ENCODE measurements around the gene SSR1. TPM values are rescaled to one million over a fixed set of nuclear protein-coding genes. Genes with fewer than 3 reads are reported as not detected.
"Not testable (repeated sequence)": the region's sequence is repeated elsewhere in the genome, so short reads cannot be mapped to it uniquely, and the experiment has no call there.

The SSR1 gene
- total RNA-seq, 8 experiments from 2014 or later: 41.8 to 100 (median 62.0) TPM

GRCh38 chr6:7334685-7335084 is 21.7 kb upstream of the SSR1 start:
- Histone ChIP-seq H3K4me1 (replicated peaks in 1 of 2) (no peaks in the 10 kb centered on the region), H3K4me3 (no peak overlapping the region), H3K27ac (no peak overlapping the region)
- ATAC-seq (replicated peaks in 6 of 8): no peak
- in situ Hi-C loops (cut with MboI; ENCODE audit: low pct_unique_long_range_greater_than_20kb in 2 of 9, low sequenced_read_pairs in 9 of 9, unreplicated experiment in 9 of 9): no loop called here
- 0 to 100% (median 82%) methylated on average over 1 to 3 of the region's 3 CpGs; no CpG with 5 or more reads in 3 of the 10 experiments for WGBS, 10 experiments

- ATAC-seq (replicated peaks in 6 of 8): no peak
- Histone ChIP-seq H3K27ac (no peak overlapping the region), H3K4me3 (no peak overlapping the region), H3K4me1 (replicated peaks in 1 of 2) (no peaks in the 10 kb centered on the region)
- WGBS, 10 experiments: 43 to 91% (median 82%) methylated on average over 1 to 8 of the region's 8 CpGs; no CpG with 5 or more reads in 1 of the 10 experiments
- in situ Hi-C loops (cut with MboI; ENCODE audit: low pct_unique_long_range_greater_than_20kb in 2 of 9, low sequenced_read_pairs in 9 of 9, unreplicated experiment in 9 of 9): no loop called here
Observed at GRCh38 chr6:7332090-7332745, 19.2 kb upstream of the SSR1 start.

GRCh38 chr6:7331452-7331851 is 18.5 kb upstream of the SSR1 start:
- 20 to 100% (median 83%) methylated on average over 1 to 6 of the region's 7 CpGs; no CpG with 5 or more reads in 4 of the 10 experiments for WGBS, 10 experiments
- ATAC-seq (replicated peaks in 6 of 8): no peak
- no peak overlapping the region for H3K4me3 ChIP-seq
- H3K4me1 ChIP-seq (replicated peaks in 1 of 2): no peaks in the 10 kb centered on the region
- H3K27ac ChIP-seq: no peak overlapping the region
- in situ Hi-C loops (cut with MboI; ENCODE audit: low pct_unique_long_range_greater_than_20kb in 2 of 9, low sequenced_read_pairs in 9 of 9, unreplicated experiment in 9 of 9): no loop called here

GRCh38 chr6:7328243-7328642 is 15.2 kb upstream of the SSR1 start:
- no peak overlapping the region for H3K27ac ChIP-seq
- no peak for ATAC-seq (replicated peaks in 6 of 8)
- 25 to 100% (median 71%) methylated on average over 1 to 2 of the region's 2 CpGs; no CpG with 5 or more reads in 1 of the 10 experiments for WGBS, 10 experiments
- no peak overlapping the region for H3K4me3 ChIP-seq
- in situ Hi-C loops (cut with MboI; ENCODE audit: low pct_unique_long_range_greater_than_20kb in 2 of 9, low sequenced_read_pairs in 9 of 9, unreplicated experiment in 9 of 9): no loop called here
- no peaks in the 10 kb centered on the region for H3K4me1 ChIP-seq (replicated peaks in 1 of 2)

GRCh38 chr6:7325750-7326149 is 12.8 kb upstream of the SSR1 start:
- 33 to 94% (median 80%) methylated on average over 1 to 3 of the region's 3 CpGs; no CpG with 5 or more reads in 7 of the 10 experiments for WGBS, 10 experiments
- no peaks in the 10 kb centered on the region for H3K4me1 ChIP-seq (replicated peaks in 1 of 2)
- ATAC-seq (replicated peaks in 6 of 8): no peak
- H3K4me3 ChIP-seq: no peak overlapping the region
- in situ Hi-C loops (cut with MboI; ENCODE audit: low pct_unique_long_range_greater_than_20kb in 2 of 9, low sequenced_read_pairs in 9 of 9, unreplicated experiment in 9 of 9): no loop called here
- H3K27ac ChIP-seq: no peak overlapping the region

- in situ Hi-C loops (cut with MboI; ENCODE audit: low pct_unique_long_range_greater_than_20kb in 2 of 9, low sequenced_read_pairs in 9 of 9, unreplicated experiment in 9 of 9): no loop called here
- no peaks in the 10 kb centered on the region for H3K4me1 ChIP-seq (replicated peaks in 1 of 2)
- 47 to 97% (median 85%) methylated on average over 3 to 7 of the region's 7 CpGs for WGBS, 10 experiments
- no peak overlapping the region for H3K4me3 ChIP-seq
- ATAC-seq (replicated peaks in 6 of 8): no peak
- no peak overlapping the region for H3K27ac ChIP-seq
Observed at GRCh38 chr6:7324520-7324919, 11.5 kb upstream of the SSR1 start.

- no peak overlapping the region for H3K4me3 ChIP-seq
- no peak overlapping the region for H3K27ac ChIP-seq
- H3K4me1 ChIP-seq (replicated peaks in 1 of 2): no peaks in the 10 kb centered on the region
- in situ Hi-C loops (cut with MboI; ENCODE audit: low pct_unique_long_range_greater_than_20kb in 2 of 9, low sequenced_read_pairs in 9 of 9, unreplicated experiment in 9 of 9): no loop called here
- ATAC-seq (replicated peaks in 6 of 8): no peak
Observed at GRCh38 chr6:7323074-7323473, 10.1 kb upstream of the SSR1 start.

- H3K4me3 ChIP-seq; ATAC-seq (replicated peaks in 6 of 8); H3K4me1 ChIP-seq (replicated peaks in 1 of 2); H3K27ac ChIP-seq; in situ Hi-C loops (cut with MboI; ENCODE audit: low pct_unique_long_range_greater_than_20kb in 2 of 9, low sequenced_read_pairs in 9 of 9, unreplicated experiment in 9 of 9): not testable (repeated sequence)
- 45 to 100% (median 91%) methylated on average over 2 to 4 of the region's 6 CpGs; no CpG with 5 or more reads in 3 of the 10 experiments for WGBS, 10 experiments
Observed at GRCh38 chr6:7321866-7322265, 8.9 kb upstream of the SSR1 start.

GRCh38 chr6:7319406-7319805 is 6.4 kb upstream of the SSR1 start:
- H3K4me3 ChIP-seq; H3K4me1 ChIP-seq (replicated peaks in 1 of 2); in situ Hi-C loops (cut with MboI; ENCODE audit: low pct_unique_long_range_greater_than_20kb in 2 of 9, low sequenced_read_pairs in 9 of 9, unreplicated experiment in 9 of 9); ATAC-seq (replicated peaks in 6 of 8); H3K27ac ChIP-seq: not testable (repeated sequence)
- 40 to 100% (median 80%) methylated on average over 1 to 2 of the region's 2 CpGs; no CpG with 5 or more reads in 3 of the 10 experiments for WGBS, 10 experiments

GRCh38 chr6:7317538-7317937 is 4.5 kb upstream of the SSR1 start:
- ATAC-seq (replicated peaks in 6 of 8): no peak
- Histone ChIP-seq H3K27ac (no peak overlapping the region), H3K4me3 (no peak overlapping the region), H3K4me1 (replicated peaks in 1 of 2) (peaks cover 4 to 5% of the 10 kb centered on the region in 2 donors)
- 55 to 93% (median 83%) methylated on average over 1 to 9 of the region's 9 CpGs; no CpG with 5 or more reads in 1 of the 10 experiments for whole genome bisulfite sequencing, 10 experiments
- in situ Hi-C loops (cut with MboI; ENCODE audit: low pct_unique_long_range_greater_than_20kb in 2 of 9, low sequenced_read_pairs in 9 of 9, unreplicated experiment in 9 of 9): no loop called here

GRCh38 chr6:7316658-7317533 is 3.9 kb upstream of the SSR1 start:
- Histone ChIP-seq H3K27ac (no peak overlapping the region), H3K4me3 (no peak overlapping the region), H3K4me1 (replicated peaks in 1 of 2) (peaks cover 4 to 5% of the 10 kb centered on the region in 2 donors)
- in situ Hi-C loops (cut with MboI; ENCODE audit: low pct_unique_long_range_greater_than_20kb in 2 of 9, low sequenced_read_pairs in 9 of 9, unreplicated experiment in 9 of 9): no loop called here
- ATAC-seq (replicated peaks in 6 of 8): no peak
- WGBS, 10 experiments: 40 to 100% (median 97%) methylated on average over 1 to 10 of the region's 41 CpGs; no CpG with 5 or more reads in 6 of the 10 experiments

GRCh38 chr6:7315948-7316365 is 3.0 kb upstream of the SSR1 start:
- in situ Hi-C loops (cut with MboI; ENCODE audit: low pct_unique_long_range_greater_than_20kb in 2 of 9, low sequenced_read_pairs in 9 of 9, unreplicated experiment in 9 of 9): no loop called here

More at GRCh38 chr6:7315948-7316365, 3.0 kb upstream of the SSR1 start:
- Histone ChIP-seq H3K4me1 (replicated peaks in 1 of 2) (peaks cover 4 to 13% of the 10 kb centered on the region in 2 donors), H3K27ac (no peak overlapping the region), H3K4me3 (no peak overlapping the region)
- ATAC-seq (replicated peaks in 6 of 8): no peak
- WGBS, 10 experiments: 63 to 94% (median 82%) methylated on average over 2 to 6 of the region's 6 CpGs; no CpG with 5 or more reads in 3 of the 10 experiments
